Measurements from ENCODE around the gene LIPG. TPM values are rescaled to one million over a fixed set of nuclear protein-coding genes. Genes with fewer than 3 reads are reported as not detected.

The LIPG gene
- polyA plus RNA-seq, 1 donor = 4.2 TPM

DNA sequence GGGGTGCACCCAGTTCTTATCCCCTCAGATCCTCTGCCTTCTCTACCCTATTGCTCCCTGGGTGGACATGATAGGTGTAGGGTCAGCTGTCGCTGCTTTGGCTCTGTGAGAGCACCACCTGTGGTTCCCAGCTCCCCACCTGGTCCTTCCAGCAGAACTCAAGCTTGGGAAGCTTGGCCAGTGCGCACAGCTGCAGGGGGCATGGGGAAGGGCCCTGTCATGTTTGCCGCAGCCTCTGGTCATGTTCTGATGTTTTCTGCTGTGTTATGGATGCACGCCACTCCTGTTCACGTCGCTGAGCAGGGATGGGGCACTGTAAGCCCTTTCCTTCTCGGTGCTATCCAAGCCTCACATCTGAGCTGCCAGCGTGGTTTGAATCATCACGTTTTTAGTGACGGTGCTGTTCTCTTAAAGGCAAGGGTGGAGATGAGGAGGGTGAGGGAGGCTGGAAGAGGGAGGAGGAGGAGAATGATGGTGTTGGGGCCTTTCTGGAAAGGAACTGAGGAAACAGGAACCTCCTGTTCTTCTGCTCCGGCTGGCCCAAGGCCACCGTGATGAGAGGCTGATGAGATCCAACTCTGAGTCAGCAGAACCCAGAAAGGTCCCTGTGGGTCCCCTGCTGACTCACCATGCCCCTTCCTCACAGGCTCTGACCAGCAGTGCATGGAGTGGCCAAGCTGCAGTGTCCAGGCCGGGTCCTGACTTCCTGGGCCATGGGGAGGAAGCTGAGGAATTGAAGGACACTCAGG lies 78.0 kb downstream of the LIPG start:
- no peak for DNase-seq

DNA sequence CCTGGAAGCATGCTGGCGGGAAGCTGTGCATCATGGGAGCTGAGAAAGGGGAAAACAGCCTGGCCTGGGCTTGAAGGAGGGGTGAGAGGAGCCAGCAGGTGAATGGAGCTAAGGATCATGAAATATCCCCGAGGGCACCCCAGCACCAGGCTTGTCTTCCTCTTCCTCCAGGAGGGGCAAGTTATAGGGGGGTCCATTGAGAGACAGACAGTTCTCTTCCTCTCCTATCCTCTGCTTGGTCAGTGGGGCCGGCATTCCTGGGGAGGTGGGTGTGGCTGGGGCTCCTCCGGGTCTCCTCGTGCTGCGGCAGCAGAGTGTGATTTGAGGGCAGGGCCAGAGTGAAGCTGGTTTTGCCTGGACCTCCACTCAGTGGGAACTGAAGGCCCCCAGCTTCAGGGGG lies 78.9 kb downstream of the LIPG start:
- DNase-seq = no peak

DNA sequence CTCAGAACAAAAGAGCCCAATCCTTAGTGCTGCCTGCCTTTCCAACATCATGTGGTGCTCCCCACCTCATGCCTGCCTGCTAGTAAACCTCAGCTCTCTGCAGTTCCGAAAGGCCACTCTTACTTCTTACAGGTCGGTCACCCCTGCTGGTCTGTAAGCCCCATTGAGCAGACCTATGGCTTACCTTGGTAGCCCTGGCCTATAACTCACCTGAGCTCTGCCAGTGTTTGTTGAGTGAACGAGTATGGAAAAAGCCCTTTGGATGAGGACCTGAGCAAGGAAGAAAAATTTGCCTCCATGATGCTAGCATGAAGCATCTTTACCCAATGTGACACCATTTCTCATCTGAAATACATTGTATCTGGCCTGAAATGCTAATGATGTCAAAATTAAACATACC lies 83.3 kb downstream of the LIPG start:
- DNase-seq = no peak

DNA sequence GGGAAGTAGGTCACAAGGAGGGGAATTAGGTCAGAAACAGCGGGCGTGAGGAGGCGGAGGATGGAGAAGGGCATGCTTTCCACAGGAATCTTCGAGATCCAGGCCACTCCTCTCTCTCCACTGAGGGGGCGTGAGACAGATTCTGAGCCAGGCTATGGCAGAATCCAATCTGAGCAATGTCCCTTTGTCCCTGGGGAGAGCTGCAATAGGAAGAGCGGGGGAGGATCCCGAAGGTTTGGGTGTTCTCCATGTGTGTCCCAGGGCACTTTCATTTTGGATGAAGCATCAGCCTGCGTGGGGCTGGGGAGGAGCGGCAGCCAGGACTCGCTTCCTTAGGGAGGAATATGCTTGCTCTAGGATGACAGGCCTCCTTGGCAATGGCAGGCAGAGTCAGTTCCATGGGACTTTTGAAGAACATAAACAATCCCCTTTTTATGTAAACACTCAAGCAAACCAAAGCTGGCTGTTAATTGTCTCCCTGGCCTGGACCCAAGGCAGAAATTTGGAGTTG lies 84.0 kb downstream of the LIPG start:
- DNase-seq = no peak

DNA sequence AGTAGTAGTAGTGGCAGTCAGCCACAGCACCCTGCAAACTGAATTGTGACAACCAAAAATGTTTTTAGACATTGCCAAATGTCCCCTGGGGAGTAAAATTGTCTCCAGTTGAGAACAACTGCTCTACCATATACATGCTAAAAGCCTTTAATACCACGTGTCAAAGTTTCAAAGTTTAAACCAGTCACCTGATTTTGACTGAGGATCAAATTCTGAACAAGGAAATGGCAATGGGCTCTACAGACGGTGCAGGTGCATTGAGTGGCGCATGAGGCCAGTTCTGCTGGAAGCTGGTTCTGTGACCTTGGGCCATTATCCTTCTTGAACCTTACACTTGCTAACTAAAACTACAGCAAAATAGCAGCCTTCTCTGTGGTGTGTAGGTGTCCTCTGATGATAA lies 85.0 kb downstream of the LIPG start:
- DNase-seq = no peak

DNA sequence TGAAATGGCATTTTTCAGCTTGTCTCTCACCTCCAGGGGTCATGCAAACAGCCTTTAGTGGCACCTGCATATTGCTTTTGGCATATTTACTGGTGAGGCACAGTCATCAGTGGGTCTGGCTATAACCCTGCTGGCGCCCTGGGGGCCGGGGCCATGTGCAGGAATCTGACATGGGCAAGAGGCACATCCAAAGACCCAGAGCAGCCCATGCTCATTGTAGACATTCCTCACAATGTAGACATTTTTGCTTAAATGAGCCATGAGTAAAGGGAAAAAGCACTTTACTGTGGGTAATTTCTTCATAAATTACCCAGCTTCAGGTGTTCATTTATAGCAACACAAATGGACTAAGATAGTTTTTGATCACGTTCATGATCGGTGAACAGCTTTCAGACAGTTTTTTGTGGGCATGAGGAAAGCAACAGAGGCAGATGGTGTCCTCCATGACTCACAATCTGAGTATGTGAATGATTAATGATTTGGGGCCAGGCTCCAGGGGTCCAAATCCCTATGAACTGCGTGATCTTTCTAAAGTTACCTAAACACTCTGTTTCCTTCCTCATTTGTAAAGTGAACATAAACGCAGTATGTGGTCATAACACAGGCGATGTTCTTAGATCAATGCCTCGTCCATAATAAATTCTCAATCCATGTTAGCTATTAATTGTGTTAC lies 85.8 kb downstream of the LIPG start:
- DNase-seq = no peak

DNA sequence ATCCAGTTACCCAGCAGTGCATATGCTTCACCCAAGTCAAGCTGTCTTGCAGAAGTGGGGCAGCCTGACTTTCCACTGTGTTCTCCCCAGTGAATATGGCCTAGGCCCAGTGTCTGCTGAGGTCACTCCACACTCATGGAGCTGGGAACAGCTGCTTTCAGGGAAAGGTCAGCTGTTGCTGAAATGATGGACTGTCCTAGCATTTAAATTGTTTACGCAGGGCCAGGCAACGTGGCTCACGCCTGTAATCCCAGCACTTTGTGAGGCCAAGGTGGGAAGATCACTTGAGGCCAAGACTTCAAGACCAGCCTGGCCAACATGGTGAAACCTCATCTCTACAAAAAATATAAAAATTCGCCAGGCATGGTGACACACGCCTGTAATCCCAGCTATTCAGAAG lies 86.5 kb downstream of the LIPG start:
- no peak for DNase-seq

Other genes with a start within 250 kb of the LIPG start
- gene DYM, start 101.4 kb upstream of the LIPG start, polyA plus RNA-seq (ENCODE audit: insufficient read length) = 48.9 TPM
- 11.9 TPM for gene C18orf32, start 74.8 kb upstream of the LIPG start, polyA plus RNA-seq (ENCODE audit: insufficient read length)
- 2,298 TPM for gene RPL17, start 69.6 kb upstream of the LIPG start, polyA plus RNA-seq (ENCODE audit: insufficient read length)